HepG2 (cell line): Measurements from ENCODE around the gene SUSD3.

Experiments used
- EP300 ChIP-seq, 3 experiments: sonication (generic) in 1 of 3; formaldehyde crosslinking in 1 of 3; IDR thresholded peaks; 2 replicates each; pipeline versions ENCODE4 v1.5.1 to v1.6.1; 2011 to 2020; ENCODE audit warnings: low read depth in 2 of 3, low read length in 2 of 3, borderline replicate concordance in 1 of 3, improper control_type of control experiment in 1 of 3, mild to moderate bottlenecking in 1 of 3, missing genetic modification reagents in 1 of 3, moderate library complexity in 1 of 3
- ZNF207 ChIP-seq: fragments of 450-650 bp; IDR thresholded peaks from 2 replicates; pipeline ENCODE4 v1.6.1; 2016; ENCODE audit warnings: antibody characterized with exemption, borderline replicate concordance

DNA sequence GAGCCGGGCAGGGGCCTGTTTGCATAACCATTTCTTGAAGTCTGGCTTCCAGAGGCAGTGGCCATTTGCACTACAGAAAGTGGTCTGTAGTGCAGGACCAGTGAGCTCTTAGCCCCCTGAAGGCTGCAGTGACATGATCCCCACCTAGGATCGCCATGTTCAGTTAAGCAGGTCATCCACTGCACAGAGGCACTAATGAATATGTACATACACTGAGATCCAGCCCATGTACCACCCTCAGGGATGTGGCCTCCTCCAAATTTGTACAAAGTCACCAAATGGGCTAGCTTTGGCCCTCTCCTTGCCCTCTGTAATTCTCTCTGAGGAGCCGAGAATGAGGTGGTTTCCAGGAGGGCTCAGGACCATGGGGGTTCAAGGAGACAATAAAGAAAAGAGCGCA lies 8.3 kb upstream of the SUSD3 start:
- TF ChIP-seq EP300 (IDR thresholded peaks at IDR 0.05; ENCODE audit: low read depth in 2 of 2, low read length in 2 of 2) (no peak), EP300 (CRISPR knock-in tag; IDR thresholded peaks at IDR 0.05; ENCODE audit: borderline replicate concordance) (no peak), ZNF207 (no peak)
